ENCODE measurements around the gene RAB7B. TPM values are rescaled to one million over a fixed set of nuclear protein-coding genes. Genes with fewer than 3 reads are reported as not detected.

Gene RAB7B
- total RNA-seq, 4 donors from 2014 or later, result 0.27 to 0.32 TPM; not detected in 2

- intact Hi-C loops (cut with DNase I; ENCODE audit: low total_unique reads), result no loop called here
- no peak for DNase-seq
- in situ Hi-C loops (cut with MboI; ENCODE audit: low pct_ligation_motif_present in 1 of 4, low pct_unique_long_range_greater_than_20kb in 1 of 4, low sequenced_read_pairs in 3 of 4), result loop anchor here in 1 of 4 donors (25.0 kb wide), 1 partner anchor 180 kb away; the partner anchor contains the start of gene RAB29
- TF ChIP-seq CTCF (IDR thresholded peaks at IDR 0.05) (no peak), POLR2AphosphoS5 (IDR thresholded peaks at IDR 0.05) (no peak), POLR2A (IDR thresholded peaks at IDR 0.05) (no peak), EP300 (IDR thresholded peaks at IDR 0.05; ENCODE audit: low read depth) (no peak)
- Histone ChIP-seq H3K36me3 (no peaks in the 10 kb centered on the region), H3K27ac (no peak overlapping the region), H3K4me1 (no peaks in the 10 kb centered on the region), H3K27me3 (no peaks in the 10 kb centered on the region), H3K9me3 (no peaks in the 10 kb centered on the region), H3K4me3 (no peak overlapping the region)
- WGBS, 2 donors (ENCODE audit: low coverage in 1 of 2), result 77 to 87% methylated on average over 9 to 10 of the region's 10 CpGs
Observed at GRCh38 chr1:205967554-205968335, 35.5 kb downstream of the RAB7B start.

DNA sequence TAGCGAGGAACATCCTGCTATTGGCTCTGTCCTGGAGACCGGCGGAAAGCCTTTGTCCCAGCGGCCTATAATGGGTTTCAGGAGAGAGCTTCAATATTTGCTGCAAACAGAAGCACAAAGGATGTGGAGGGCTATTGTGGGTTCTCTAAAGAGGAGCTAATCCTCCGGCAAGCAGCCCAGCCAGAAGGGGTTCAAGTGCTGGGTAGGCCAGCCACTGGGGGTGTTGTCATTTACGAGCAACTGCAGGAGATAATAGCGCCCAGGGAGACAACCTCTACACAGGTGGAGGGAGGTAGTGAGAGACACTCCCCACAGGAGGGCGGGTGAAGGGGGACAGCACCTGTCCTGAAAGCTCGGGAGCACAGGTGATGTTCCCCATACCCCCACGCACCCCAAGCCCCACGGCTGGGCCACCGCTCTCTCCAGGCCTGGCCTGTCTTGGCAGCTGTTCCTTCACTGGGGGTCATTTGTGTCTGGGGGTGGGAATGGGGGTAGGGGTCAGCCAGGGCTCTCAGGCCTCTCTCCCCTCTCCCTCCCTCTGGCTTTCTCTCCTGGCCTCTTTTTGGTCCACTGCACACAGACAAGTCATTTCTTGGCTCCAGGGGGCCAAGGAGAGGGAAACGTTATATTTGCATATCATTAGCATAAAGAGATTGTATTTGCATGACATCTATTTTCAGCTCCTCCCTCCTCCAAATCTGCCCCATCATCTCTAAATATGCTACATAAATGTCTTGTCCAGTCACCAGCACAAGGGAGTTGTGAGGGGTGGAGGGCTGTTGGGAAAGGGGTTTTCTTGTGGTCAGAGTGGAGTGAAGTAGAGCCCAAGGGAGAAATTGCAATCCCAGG is 37.9 kb downstream of the RAB7B start:
- H3K27ac ChIP-seq, result no peak overlapping the region
- H3K36me3 ChIP-seq, result no peaks in the 10 kb centered on the region
- H3K27me3 ChIP-seq, result no peaks in the 10 kb centered on the region
- no peak for DNase-seq
- intact Hi-C loops (cut with DNase I; ENCODE audit: low total_unique reads), result no loop called here
- no peaks in the 10 kb centered on the region for H3K9me3 ChIP-seq
- 82 to 90% methylated on average over 2 to 13 of the region's 13 CpGs for WGBS, 2 donors (ENCODE audit: low coverage in 1 of 2)
- no peak overlapping the region for H3K4me3 ChIP-seq
- TF ChIP-seq POLR2A (IDR thresholded peaks at IDR 0.05) (no peak), POLR2AphosphoS5 (IDR thresholded peaks at IDR 0.05) (no peak), EP300 (IDR thresholded peaks at IDR 0.05; ENCODE audit: low read depth) (no peak), CTCF (IDR thresholded peaks at IDR 0.05) (no peak)
- in situ Hi-C loops (cut with MboI; ENCODE audit: low pct_ligation_motif_present in 1 of 4, low pct_unique_long_range_greater_than_20kb in 1 of 4, low sequenced_read_pairs in 3 of 4), result loop anchor here in 1 of 4 donors (25.0 kb wide), 1 partner anchor 178 kb away; the partner anchor contains the start of gene RAB29
- no peaks in the 10 kb centered on the region for H3K4me1 ChIP-seq

DNA sequence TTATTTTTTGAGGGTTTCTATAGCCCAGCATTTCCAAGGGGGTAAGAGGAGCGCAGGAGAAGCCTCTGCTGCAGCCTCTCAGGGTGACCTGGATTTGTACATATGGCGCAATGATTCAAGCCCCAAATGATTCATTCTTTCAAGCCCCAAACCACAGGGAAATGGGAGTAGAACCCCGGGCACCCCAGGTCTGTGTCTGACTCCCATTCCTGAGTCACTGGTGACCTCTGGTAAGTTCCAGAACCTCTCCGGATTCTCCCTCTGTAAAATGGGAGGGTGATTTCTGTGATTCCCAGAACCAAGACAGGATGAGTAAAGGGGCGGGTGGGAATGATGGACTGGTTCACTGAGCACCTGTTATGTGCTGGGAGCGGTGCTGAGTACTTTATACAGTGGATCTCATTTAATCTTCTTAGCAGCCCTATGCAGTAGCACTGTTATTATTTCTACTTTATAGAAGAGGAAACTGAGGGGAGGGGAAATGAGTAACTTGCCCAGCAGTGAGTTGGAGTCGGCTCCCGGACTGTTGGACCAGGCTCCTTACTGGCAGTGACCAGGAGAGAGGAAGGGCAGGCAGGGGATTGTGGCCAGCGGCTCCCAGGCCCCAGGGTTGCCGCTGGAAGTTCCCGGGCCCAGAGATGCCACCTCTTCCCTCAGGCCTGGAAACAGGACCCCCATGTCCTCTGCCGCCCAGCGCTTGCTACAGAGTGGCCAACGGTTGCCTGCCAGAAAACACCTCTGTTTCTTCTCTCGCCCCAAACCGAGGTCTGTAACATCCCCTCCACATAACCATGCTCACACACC is 39.6 kb downstream of the RAB7B start:
- H3K27me3 ChIP-seq, result peaks cover 8% of the 10 kb centered on the region
- H3K36me3 ChIP-seq, result no peaks in the 10 kb centered on the region
- no peaks in the 10 kb centered on the region for H3K4me1 ChIP-seq
- no peaks in the 10 kb centered on the region for H3K9me3 ChIP-seq
- H3K27ac ChIP-seq, result no peak overlapping the region
- no peak for TF ChIP-seq CTCF (IDR thresholded peaks at IDR 0.05)
- TF ChIP-seq POLR2A (IDR thresholded peaks at IDR 0.05), result no peak
- no peak for TF ChIP-seq EP300 (IDR thresholded peaks at IDR 0.05; ENCODE audit: low read depth)
- 50 to 85% methylated on average over 2 to 16 of the region's 16 CpGs for WGBS, 2 donors (ENCODE audit: low coverage in 1 of 2)
- in situ Hi-C loops (cut with MboI; ENCODE audit: low pct_ligation_motif_present in 1 of 4, low pct_unique_long_range_greater_than_20kb in 1 of 4, low sequenced_read_pairs in 3 of 4), result loop anchor here in 1 of 4 donors (25.0 kb wide), 1 partner anchor 176 kb away; the partner anchor contains the start of gene RAB29
- intact Hi-C loops (cut with DNase I; ENCODE audit: low total_unique reads), result no loop called here
- H3K4me3 ChIP-seq, result no peak overlapping the region
- DNase-seq, result no peak
